Mesenchymal stem cell (in vitro differentiated cells and primary cell): Measurements from ENCODE around the gene LRR1.

Experiments used
- DNase-seq: peaks from one replicate; pipeline ENCODE4 v3.0.0-alpha.2; 2013
- H2AFZ ChIP-seq: one replicate; pipeline ENCODE4 v1.6.1; 2013; ENCODE audit warnings: low read depth, mild to moderate bottlenecking, control low read depth, inconsistent platforms, low read length, moderate library complexity
- H2AK5ac ChIP-seq: 2 replicates; pipeline ENCODE4 v1.6.1; 2013; ENCODE audit warnings: low read length, moderate library complexity, mild to moderate bottlenecking, inconsistent platforms; ENCODE audit not compliant: severe bottlenecking
- H2BK120ac ChIP-seq: one replicate; pipeline ENCODE4 v1.6.1; 2013; ENCODE audit warnings: low read depth, mild to moderate bottlenecking, inconsistent platforms, low read length, moderate library complexity
- H2BK12ac ChIP-seq, 2 experiments: one replicate each; pipeline ENCODE4 v1.6.1; 2013; ENCODE audit warnings: inconsistent platforms in 2 of 2, low read length in 2 of 2, mild to moderate bottlenecking in 2 of 2, moderate library complexity in 2 of 2, control low read depth in 1 of 2
- H2BK15ac ChIP-seq: one replicate; pipeline ENCODE4 v1.6.1; 2013; ENCODE audit warnings: mild to moderate bottlenecking, low read depth, inconsistent platforms; ENCODE audit not compliant: poor library complexity, severe bottlenecking
- H2BK5ac ChIP-seq: 2 replicates; pipeline ENCODE4 v1.6.1; 2013; ENCODE audit warnings: low read depth, mild to moderate bottlenecking, low read length, control low read depth, inconsistent platforms; ENCODE audit not compliant: poor library complexity, severe bottlenecking
- H3K14ac ChIP-seq, 2 experiments: one replicate each; pipeline ENCODE4 v1.6.1; 2013; ENCODE audit warnings: inconsistent platforms in 2 of 2, low read length in 2 of 2, control low read depth in 1 of 2, mild to moderate bottlenecking in 1 of 2, moderate library complexity in 1 of 2
- H3K18ac ChIP-seq, 2 experiments: one replicate each; pipeline ENCODE4 v1.6.1; 2013; ENCODE audit warnings: inconsistent platforms in 2 of 2, low read length in 2 of 2, control low read depth in 1 of 2, low read depth in 1 of 2, mild to moderate bottlenecking in 1 of 2
- H3K23ac ChIP-seq, 2 experiments: one replicate each; pipeline ENCODE4 v1.6.1; 2013; ENCODE audit warnings: inconsistent platforms in 2 of 2, low read length in 2 of 2, mild to moderate bottlenecking in 2 of 2, moderate library complexity in 2 of 2, control low read depth in 1 of 2
- H3K27ac ChIP-seq: 2 replicates; pipeline ENCODE4 v1.5.1; 2013; ENCODE audit warnings: mild to moderate bottlenecking, moderate library complexity, low read length, control low read depth, inconsistent platforms; ENCODE audit not compliant: poor library complexity, severe bottlenecking
- H3K27me3 ChIP-seq, 2 experiments: 2 replicates each; pipeline versions ENCODE4 v1.6.1 to v1.7.0; 2013; ENCODE audit warnings: low read length in 2 of 2, mild to moderate bottlenecking in 2 of 2, moderate library complexity in 2 of 2, control low read depth in 1 of 2, inconsistent platforms in 1 of 2; ENCODE audit not compliant: control insufficient read depth in 1 of 2, insufficient read depth in 1 of 2
- H3K36me3 ChIP-seq, 2 experiments: 2 replicates each; pipeline versions ENCODE4 v1.6.1 to v1.7.0; 2013; ENCODE audit warnings: low read length in 2 of 2, control low read depth in 1 of 2, inconsistent platforms in 1 of 2, low read depth in 1 of 2, mild to moderate bottlenecking in 1 of 2; ENCODE audit not compliant: insufficient read depth in 2 of 2, control insufficient read depth in 1 of 2
- H3K4ac ChIP-seq, 2 experiments: one replicate each; pipeline ENCODE4 v1.6.1; 2013; ENCODE audit warnings: inconsistent platforms in 2 of 2, low read length in 2 of 2, mild to moderate bottlenecking in 2 of 2, moderate library complexity in 2 of 2, control low read depth in 1 of 2, low read depth in 1 of 2
- H3K4me1 ChIP-seq: 2 replicates; pipeline ENCODE4 v1.6.1; 2013; ENCODE audit warnings: low read depth, low read length, control low read depth; ENCODE audit not compliant: control insufficient read depth, insufficient read depth
- H3K4me2 ChIP-seq: 2 replicates; pipeline ENCODE4 v1.6.1; 2013; ENCODE audit warnings: low read length, mild to moderate bottlenecking, inconsistent platforms; ENCODE audit not compliant: poor library complexity, severe bottlenecking
- H3K4me3 ChIP-seq, 2 experiments: 2 replicates each; pipeline versions ENCODE4 v1.5.1 to v1.7.0; 2013; ENCODE audit warnings: low read length in 2 of 2, mild to moderate bottlenecking in 2 of 2, control low read depth in 1 of 2, low read depth in 1 of 2; ENCODE audit not compliant: insufficient read depth in 1 of 2
- H3K79me1 ChIP-seq: replicated peaks from 2 replicates; pipeline ENCODE4 v1.6.1; 2013; ENCODE audit warnings: mild to moderate bottlenecking, control low read depth, low read length, inconsistent platforms; ENCODE audit not compliant: poor library complexity, severe bottlenecking
- H3K9ac ChIP-seq: 2 replicates; pipeline ENCODE4 v1.7.0; 2013; ENCODE audit warnings: mild to moderate bottlenecking, low read length, moderate library complexity
- H3K9me3 ChIP-seq: 2 replicates; pipeline ENCODE4 v1.7.0; 2013; ENCODE audit warnings: mild to moderate bottlenecking, low read length; ENCODE audit not compliant: control insufficient read depth
- H4K8ac ChIP-seq: one replicate; pipeline ENCODE4 v1.6.1; 2013; ENCODE audit warnings: inconsistent platforms, mild to moderate bottlenecking, low read length, moderate library complexity
- H4K91ac ChIP-seq: one replicate; pipeline ENCODE4 v1.6.1; 2013; ENCODE audit warnings: mild to moderate bottlenecking, low read length, inconsistent platforms
- WGBS: methylation state at CpG from one replicate; pipeline ENCODE4 v1.1.7; 2013; ENCODE audit warnings: mixed read lengths; 5-methylcytosine and 5-hydroxymethylcytosine counted together

Gene LRR1

GRCh38 chr14:49566714-49567113 is 32.0 kb upstream of the LRR1 start:
- Histone ChIP-seq H2BK5ac (no peak overlapping the region), H3K18ac (no peak overlapping the region), H3K27me3 (no peaks in the 10 kb centered on the region), H3K36me3 (peaks cover 0 to 4% of the 10 kb centered on the region in 2 experiments), H4K91ac (no peak overlapping the region), H3K4ac (no peak overlapping the region), H2AK5ac (no peak overlapping the region), H3K4me2 (no peak overlapping the region), H2AFZ (no peak overlapping the region), H3K4me3 (no peak overlapping the region), H3K9ac (no peak overlapping the region), H3K4me1 (no peaks in the 10 kb centered on the region), H2BK15ac (no peak overlapping the region), H3K9me3 (no peaks in the 10 kb centered on the region), H3K27ac (no peak overlapping the region), H3K79me1 (no peaks in the 10 kb centered on the region), H3K23ac (no peak overlapping the region), H3K14ac (no peak overlapping the region), H2BK120ac (no peak overlapping the region), H2BK12ac (no peak overlapping the region), H4K8ac (no peak overlapping the region)
- WGBS = 94% methylated on average over 12 of the region's 12 CpGs
- no peak for DNase-seq

GRCh38 chr14:49569281-49569680 is 29.5 kb upstream of the LRR1 start:
- WGBS = 92% methylated on average over 3 of the region's 3 CpGs

GRCh38 chr14:49574038-49574437 is 24.7 kb upstream of the LRR1 start:
- DNase-seq = no peak
- 100% methylated on average over 3 of the region's 5 CpGs for WGBS

More at GRCh38 chr14:49569281-49569680, 29.5 kb upstream of the LRR1 start:
- no peak overlapping the region for H3K4me2 ChIP-seq
- H3K27ac ChIP-seq = no peak overlapping the region
- no peaks in the 10 kb centered on the region for H3K27me3 ChIP-seq
- H3K4me3 ChIP-seq = no peak overlapping the region
- H2BK12ac ChIP-seq = no peak overlapping the region
- no peak overlapping the region for H3K18ac ChIP-seq
- peaks cover 1% of the 10 kb centered on the region for H3K79me1 ChIP-seq
- H4K8ac ChIP-seq = no peak overlapping the region
- no peaks in the 10 kb centered on the region for H3K4me1 ChIP-seq
- H3K23ac ChIP-seq = no peak overlapping the region
- no peak overlapping the region for H2BK15ac ChIP-seq
- DNase-seq = no peak
- no peak overlapping the region for H3K4ac ChIP-seq
- no peak overlapping the region for H3K14ac ChIP-seq
- H3K36me3 ChIP-seq = peaks cover 6 to 19% of the 10 kb centered on the region in 2 experiments
- no peak overlapping the region for H2BK5ac ChIP-seq
- no peak overlapping the region for H2AFZ ChIP-seq
- no peak overlapping the region for H3K9ac ChIP-seq
- no peaks in the 10 kb centered on the region for H3K9me3 ChIP-seq
- no peak overlapping the region for H4K91ac ChIP-seq
- no peak overlapping the region for H2BK120ac ChIP-seq
- no peak overlapping the region for H2AK5ac ChIP-seq

GRCh38 chr14:49578141-49578540 is 20.6 kb upstream of the LRR1 start:
- Histone ChIP-seq H2BK12ac (no peak overlapping the region), H3K23ac (no peak overlapping the region), H3K79me1 (peaks cover 17% of the 10 kb centered on the region), H3K4me1 (peaks cover under 1% of the 10 kb centered on the region), H4K91ac (no peak overlapping the region), H2BK15ac (no peak overlapping the region), H3K4me3 (no peak overlapping the region), H4K8ac (no peak overlapping the region), H2BK120ac (no peak overlapping the region), H2BK5ac (no peak overlapping the region), H3K9ac (no peak overlapping the region), H2AK5ac (no peak overlapping the region), H3K14ac (no peak overlapping the region), H3K9me3 (no peaks in the 10 kb centered on the region), H3K18ac (no peak overlapping the region), H3K27ac (no peak overlapping the region), H3K4ac (no peak overlapping the region), H2AFZ (no peak overlapping the region), H3K36me3 (peaks cover 19 to 59% of the 10 kb centered on the region in 2 experiments), H3K4me2 (no peak overlapping the region), H3K27me3 (no peaks in the 10 kb centered on the region)
- DNase-seq = no peak
- WGBS = 98% methylated on average over 1 of the region's 1 CpG

More at GRCh38 chr14:49574038-49574437, 24.7 kb upstream of the LRR1 start:
- no peak overlapping the region for H3K23ac ChIP-seq
- H2BK5ac ChIP-seq = no peak overlapping the region
- no peak overlapping the region for H2AK5ac ChIP-seq
- H4K8ac ChIP-seq = no peak overlapping the region
- no peak overlapping the region for H4K91ac ChIP-seq
- H2BK15ac ChIP-seq = no peak overlapping the region
- no peak overlapping the region for H3K14ac ChIP-seq
- no peak overlapping the region for H3K9ac ChIP-seq
- no peaks in the 10 kb centered on the region for H3K9me3 ChIP-seq
- no peak overlapping the region for H2BK120ac ChIP-seq
- no peak overlapping the region for H3K4me3 ChIP-seq
- no peak overlapping the region for H3K18ac ChIP-seq
- no peak overlapping the region for H2AFZ ChIP-seq
- no peak overlapping the region for H2BK12ac ChIP-seq
- peaks cover 17% of the 10 kb centered on the region for H3K79me1 ChIP-seq
- no peak overlapping the region for H3K4me2 ChIP-seq
- no peaks in the 10 kb centered on the region for H3K4me1 ChIP-seq
- H3K27me3 ChIP-seq = no peaks in the 10 kb centered on the region
- no peak overlapping the region for H3K27ac ChIP-seq
- H3K36me3 ChIP-seq = peaks cover 23 to 51% of the 10 kb centered on the region in 2 experiments
- no peak overlapping the region for H3K4ac ChIP-seq
